SHP77 (cell line): ENCODE measurements around the gene PLEKHM3.

ENCODE experiments used
- DNase-seq, 2 experiments: peaks; one replicate each; lab custom pipeline; 2025; lab: John Stamatoyannopoulos, UW

The PLEKHM3 gene

DNA sequence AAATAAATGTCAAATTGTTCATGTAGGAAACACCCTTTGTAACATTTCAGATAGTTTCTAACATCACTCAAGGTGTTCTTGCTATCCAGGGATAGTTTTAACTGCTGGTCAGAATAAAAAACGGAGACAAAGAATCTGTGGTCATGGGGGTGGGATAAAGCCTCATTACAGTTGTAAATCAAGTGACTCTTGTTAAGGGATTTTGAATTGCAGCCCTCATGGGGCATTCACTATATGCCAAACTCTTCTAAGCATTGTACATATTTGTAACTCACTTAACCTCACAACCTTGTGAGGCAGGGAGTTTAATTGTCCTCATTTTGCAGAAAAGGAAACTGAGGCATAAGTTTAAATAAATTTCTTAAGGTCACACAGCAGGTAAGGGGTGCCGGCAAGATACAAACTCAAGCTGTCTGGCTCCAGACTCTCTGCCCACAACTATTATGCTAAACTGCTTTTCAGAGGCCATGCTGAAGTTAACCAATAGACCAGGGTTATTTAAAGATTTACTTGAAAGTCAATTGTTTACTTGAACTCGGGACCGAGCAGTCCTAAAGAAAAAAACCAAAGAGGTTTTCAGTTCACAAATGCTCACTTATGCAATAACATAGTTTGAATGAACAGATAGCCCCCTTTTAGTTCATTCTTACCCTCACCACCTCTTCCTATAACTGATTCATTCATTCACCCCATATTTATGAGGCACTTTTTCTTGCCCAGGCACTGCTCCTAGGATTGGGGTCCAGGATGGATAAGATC is 134.1 kb downstream of the PLEKHM3 start:
- no peak for DNase-seq

DNA sequence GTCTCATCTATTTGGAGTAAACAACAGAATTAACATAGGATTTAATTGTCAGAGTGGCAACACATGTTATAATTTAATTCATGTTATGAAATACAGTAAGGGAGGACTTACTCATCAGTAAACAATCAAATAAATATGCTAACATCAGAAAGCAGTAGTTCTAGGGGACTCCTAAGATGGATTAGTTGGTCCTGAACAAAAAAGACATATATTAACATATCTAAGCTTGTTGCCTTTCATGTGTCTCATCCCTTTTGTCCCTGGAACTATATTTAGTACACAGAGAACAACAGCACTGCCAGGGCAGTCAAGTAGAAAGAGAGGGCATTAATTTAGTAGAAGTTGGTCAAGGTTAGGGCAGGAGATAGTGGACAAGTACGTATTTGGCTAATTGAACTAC is 137.8 kb downstream of the PLEKHM3 start:
- DNase-seq = no peak

DNA sequence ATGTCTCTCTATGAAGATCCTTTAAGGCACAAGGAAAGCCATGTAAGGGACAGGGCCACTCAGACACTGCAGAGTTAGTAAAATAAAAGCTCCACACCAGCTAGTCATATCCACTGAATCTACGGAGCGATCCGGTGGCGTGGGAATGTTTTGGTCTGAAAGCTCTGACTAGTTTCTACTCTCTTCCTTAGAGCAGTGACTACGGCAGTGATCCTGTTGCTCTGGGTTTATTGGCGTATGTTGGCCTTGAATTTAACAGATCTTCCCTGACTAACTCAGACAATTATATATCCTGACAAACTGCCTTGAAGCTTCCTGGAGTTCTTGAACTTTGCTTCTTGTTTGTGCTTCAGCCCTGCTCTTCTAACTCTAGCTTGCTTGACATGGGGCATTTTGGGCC is 140.3 kb downstream of the PLEKHM3 start:
- DNase-seq = no peak

DNA sequence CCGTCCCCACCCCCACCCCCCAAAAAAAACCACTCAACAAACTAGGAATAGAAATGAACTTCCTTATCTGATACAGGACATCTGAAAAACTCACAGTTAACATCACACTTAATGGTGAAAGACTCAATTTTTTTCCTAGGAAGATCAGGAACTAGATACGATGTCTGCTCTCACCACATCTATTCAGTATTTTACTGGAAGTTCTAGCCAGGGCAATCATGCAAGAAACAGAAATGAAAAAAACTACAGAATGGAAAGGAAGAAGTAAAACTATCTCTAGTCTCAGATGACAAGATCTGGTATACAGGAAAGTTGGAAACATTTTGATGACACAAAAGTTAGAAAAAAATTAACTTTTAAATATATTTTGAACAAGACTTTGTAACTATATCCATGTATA is 141.2 kb downstream of the PLEKHM3 start:
- no peak for DNase-seq

DNA sequence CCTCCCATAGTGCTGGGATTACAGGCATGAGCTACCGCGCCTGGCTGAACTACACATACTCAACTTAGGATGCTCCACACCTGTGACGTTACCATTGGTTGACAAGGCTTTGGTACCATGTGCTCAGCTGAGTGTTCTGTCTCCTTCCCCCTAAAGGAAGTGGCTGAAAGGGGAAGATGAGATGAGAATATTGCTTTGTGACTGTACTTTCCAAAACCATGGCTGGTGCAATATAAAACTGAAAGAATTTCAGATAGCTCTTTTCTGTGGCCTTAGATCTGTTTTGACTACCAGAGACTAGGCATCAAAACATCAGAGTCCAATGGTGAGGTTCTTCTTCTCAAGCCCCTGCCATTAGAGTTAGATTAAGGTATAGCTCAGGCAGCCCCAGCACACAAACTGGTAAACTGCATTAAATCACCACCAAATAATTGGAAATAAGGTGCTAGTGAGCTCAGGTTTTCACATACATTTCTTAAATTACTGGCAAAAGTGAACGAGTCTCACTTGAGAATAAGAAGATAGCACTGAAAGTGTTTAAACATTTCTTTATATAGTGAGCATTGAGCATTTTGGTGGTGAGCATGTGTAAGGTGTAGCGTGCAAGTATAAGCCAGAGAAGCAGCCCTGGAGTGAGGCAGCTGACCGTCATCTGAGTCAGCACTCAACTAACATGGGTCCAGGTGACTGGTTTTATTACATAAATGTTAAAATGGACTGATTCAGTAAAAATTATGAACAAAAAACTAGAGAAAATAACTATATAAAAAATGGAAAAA is 142.1 kb downstream of the PLEKHM3 start:
- no peak for DNase-seq

DNA sequence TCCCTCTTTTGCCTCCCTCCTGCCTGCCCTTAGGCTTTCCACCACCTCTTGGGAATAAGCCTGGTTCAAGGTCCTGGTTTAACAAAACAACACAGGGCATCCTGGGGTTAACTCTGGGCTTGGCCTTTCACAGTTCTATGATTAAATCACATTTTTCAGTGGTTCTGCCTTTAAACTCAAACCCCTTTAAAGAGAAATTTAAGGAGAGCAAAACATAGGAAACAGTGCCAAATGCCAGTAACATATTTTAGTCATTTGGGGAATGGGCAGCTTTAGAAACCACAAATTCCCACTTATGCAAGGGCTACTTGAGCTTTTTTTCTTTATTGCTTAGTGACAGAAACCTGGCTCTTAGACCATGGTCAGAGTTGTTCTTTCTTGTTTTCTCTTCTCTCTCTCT is 143.4 kb downstream of the PLEKHM3 start:
- no peak for DNase-seq

DNA sequence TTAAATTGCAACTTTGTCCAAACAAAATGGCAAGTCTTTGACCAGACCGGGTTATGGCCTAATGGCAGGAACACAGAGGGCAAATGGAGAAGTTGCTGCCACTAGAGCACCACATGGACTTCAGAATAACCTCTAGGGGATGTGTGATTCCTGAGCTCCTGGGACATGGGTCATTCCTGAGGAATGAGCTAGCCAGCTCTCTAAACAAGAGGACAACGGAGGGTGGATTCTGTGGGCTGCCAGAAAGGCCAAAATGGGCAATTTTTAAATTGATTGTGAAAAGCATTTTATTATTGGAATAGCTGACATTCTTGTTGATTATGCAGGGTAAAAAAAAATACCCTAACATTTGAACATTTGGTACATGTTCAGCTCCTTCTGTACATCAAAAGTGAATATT is 145.8 kb downstream of the PLEKHM3 start:
- DNase-seq = no peak

DNA sequence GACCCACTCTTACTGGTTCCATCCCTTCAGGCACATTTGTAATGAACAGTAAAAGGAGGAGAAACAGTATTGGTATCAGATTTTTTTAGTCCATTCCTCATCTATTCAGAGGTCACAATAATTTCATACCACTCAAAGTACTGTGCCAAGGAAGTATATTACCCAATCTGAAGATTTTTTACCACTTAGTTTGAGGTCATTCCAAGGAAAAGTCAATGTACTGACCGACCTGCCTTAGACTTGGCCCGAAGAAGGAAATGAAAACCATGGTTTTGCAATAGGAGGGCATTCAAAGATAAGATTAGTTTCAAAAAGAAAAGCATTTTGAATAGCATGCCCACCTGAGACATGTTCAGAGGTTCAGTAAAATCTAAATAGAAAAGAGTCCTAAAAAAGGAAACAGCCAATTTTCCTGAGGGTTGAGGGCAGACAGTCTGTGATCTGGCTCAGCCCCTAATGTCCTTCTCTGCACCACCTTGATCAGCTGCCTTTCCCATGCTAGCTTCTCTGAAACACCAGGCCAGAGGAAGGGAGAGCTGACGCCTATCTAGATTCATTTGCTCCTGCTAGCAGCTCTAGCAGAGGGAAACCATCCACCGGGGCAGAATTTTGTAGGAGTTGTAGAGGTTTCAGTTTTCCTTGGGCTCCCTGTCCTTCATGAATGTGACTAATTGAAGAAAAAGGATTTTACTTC is 148.3 kb downstream of the PLEKHM3 start:
- DNase-seq = no peak

DNA sequence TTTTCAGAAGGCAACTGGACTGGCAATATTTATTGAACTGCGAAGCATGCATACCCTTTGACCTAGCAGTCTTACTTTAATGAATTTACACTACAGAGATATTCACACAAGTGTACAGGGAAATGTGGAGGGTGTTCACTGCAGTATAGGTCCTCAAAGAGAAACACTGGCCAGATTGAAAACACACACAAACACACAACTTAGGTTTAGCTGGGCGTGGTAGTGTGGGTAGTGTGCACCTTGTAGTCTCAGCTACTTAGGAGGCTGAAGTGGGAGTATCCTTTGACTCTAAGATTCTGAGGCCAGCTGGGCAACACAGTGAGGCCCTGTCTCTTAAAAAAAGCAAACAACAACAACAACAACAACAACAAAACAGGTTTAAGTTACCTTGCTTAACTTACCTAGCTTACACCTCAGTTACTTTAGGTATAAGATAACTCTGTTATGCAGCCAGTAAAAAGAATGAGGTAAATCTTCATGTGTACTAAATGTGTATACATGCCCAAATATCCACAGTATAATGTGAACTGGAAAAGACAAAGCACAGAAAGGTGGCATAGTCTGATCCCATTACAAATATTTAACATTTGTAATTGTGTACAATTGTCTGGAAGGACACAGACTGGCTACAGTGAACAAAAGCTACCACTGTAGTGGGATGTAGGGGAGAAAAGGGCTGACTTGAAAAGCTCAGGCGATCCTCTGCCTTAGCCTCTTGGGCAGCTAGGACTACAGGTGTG is 149.7 kb downstream of the PLEKHM3 start:
- DNase-seq = no peak

DNA sequence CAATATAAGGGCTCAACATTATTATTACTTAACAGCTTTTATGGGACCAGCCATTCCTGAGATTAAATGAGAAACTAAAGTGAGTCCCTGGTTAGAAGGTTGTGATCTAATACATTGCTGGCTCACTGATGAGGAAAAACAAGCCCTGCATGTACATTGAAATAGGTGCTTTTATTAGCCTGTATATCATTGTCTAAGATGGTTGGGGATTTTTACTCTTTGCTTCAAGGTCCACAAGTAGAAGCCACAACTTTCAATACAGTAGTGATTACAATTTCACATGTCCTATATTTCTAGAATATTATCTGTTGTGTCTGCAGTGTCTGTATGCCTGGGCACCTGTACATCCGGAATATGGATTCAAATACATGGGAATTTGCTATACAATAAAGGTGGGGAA is 151.5 kb downstream of the PLEKHM3 start:
- DNase-seq = no peak

DNA sequence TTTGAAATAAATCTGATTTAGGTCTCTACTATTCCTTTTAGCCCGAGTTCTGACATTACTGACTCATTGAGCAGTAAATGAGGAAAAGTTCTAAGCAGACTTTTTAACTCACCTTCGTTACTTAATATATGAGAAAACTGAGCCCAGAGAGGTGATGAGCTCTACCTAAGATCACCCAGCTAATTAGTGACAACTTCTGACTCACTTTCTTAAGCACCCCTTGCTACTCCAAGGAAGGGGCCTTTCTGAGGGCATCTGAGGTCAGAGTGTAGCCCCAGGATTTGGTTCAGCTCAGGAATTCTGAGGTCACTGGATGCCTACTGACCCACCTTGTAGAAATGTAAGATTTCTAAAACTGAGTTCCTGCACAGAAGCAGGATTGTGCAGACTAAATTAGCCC is 153.4 kb downstream of the PLEKHM3 start:
- no peak for DNase-seq

DNA sequence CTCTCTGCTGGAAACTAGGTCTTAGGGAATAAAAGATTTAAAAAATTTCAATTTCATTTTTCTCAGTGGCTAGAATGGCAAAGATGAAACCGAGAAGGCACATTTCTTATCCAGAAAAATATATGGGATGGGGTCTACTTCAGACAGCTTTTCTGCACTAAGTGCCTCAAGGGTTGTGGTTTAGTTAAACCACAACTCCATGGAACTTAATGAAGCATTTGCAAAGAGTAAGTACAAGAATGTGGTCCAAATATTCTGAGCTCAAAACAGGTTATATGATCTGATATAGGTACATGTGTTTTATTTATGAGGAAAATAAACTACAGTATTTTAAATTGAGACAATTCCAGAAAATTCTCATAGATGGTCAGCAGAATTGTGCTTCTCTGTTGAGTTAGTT is 153.8 kb downstream of the PLEKHM3 start:
- DNase-seq = no peak

DNA sequence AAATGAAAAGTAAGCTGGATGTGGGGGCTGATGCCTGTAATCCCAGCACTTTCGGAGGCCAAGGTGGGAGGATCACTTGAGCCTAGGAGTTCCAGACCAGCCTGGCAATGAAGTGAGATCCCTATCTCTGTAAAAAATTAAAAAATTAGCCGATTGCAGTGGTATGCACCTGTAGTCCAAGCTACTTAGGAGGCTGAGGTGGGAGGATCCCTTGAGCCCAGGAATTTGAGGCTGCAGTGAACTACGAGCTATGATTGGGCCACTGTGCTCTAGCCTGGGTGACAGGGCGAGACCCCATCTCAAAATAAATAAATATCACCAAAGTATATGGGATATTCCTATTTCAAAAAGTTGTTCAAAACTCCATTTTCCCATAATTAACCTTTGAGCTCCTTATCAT is 154.5 kb downstream of the PLEKHM3 start:
- DNase-seq = no peak

DNA sequence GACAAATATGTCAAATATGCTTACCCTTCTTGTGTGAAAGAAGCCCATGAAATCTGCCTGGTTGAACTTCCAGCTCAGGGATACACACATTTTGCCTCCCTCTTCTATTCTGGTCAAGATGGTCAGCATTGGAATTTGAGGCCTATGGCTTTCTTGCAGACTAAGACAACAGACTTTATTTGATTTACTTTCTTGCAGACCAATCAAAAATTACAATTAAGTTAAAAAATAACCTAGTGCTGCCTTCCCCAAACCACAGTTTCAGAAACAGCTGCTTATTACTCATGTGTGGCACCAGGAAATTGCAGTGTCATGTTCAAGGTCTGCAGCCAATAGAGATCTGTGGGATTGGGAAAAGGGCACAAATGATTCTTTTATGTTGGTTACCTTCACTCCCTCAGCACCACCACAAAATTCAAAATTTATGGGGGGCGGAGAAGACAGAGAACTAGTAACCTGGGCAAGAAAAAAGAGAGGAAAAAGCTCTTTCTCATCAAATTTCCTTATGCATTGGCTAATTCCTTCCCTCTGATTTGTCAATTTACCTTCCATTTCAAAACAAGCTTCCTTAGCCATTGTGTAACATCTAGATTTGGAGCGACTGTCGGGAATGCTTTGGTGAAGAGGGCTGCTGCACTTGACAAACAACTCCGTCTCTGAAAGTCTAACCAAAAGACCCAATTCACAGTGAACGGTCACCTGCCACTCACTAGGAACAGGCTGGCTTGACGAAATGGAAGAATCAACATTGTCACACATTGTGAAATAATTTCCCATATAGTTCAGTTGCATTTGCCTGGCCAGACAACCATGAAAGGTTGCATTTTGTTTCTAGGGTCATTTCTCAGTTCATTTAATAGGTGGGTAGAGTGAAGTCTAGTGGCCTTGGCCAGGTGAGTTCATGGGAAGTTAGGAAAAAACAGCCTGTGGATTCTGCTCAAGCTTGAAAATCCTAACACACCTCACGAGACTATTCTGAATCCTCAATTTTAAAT is 155.2 kb downstream of the PLEKHM3 start:
- peak in 1 of 2 experiments; percentile 0 for DNase-seq

DNA sequence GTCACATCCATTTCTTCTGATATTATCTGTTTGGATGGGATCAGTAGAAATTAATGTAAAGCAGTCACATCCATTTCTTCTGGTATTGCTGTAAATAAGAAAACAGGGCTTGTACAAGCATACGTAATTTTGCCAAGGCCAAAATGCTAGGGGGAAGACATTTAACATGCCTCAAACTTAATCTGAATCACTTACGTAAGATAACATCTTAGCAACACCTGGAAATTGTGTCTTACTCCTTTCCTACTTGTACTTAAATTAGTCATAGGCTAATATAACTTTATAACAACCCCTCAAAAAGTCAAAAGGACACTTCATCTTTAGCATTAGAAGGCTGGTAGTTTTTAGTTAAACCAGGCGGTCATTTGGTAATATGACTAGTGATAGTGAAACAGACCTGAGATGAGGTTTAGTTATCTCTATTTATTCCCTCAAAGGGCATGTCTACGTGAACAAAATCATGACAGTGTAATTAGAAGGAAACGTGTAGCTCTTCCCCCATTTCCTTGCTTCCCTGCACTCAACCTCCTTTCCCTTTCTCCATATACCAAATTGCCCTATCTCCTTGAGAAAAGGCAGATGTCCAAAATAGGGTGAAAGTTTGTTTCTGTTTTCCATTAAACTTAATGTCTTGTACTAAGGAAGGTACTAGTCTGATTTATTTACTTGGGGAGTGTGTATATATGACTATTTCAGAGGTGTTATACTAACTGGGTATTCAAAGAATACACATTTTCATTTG is 156.3 kb downstream of the PLEKHM3 start:
- DNase-seq = no peak

DNA sequence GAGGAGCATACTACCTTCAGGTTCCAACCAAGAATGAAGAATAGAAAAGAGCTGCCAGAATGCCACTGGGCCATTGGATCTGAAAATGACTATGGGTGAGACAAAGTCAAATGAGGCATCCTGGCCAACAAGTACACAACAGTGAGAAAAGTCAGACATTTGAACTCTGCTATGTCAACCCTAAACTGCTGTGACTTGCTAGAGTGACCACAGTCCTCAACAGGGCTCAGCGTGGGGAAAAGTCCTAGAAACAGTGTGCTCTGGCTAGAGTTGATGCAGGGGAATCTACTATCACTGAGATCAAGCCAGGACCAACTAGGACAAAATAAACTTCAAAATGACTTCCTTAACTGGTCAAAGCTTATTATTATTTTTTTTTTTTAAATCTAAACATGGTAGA is 157.4 kb downstream of the PLEKHM3 start:
- DNase-seq = no peak

DNA sequence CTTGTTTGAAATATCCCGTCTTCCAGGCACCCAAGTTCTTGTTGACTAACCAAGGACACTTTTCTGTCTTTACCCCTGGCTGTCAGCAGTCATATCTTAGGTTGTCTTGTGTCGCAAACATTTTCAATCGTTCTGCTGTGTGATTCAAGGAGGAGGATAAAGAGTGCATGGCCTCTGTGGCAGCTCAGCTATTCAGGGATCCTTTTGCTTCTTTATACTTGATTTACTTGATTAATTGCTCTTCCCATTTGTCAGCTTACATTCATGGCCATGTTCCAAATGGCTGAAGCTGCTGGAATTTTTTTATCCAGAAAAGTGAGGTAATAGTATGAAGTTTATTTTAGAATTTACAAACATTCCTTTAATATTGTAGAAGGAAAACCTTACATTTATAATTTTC is 158.3 kb downstream of the PLEKHM3 start:
- DNase-seq = no peak

DNA sequence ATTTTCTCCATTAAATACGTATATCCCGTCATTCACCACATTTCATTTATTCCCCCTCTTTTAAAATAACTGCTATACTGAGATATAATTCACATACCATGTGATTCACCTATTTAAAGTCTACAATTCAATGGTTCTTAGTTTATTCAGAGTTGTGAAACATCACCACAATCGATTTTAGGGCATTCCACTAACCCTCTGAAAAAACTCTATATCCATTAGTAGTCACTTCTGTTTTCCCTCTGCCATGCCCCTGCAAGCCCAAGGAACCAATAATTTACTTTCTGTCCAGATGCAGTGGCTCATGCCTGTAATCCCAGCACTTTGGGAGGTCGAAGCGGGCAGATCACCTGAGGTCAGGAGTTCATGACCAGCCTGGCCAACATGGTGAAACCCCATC is 160.1 kb downstream of the PLEKHM3 start:
- no peak for DNase-seq

DNA sequence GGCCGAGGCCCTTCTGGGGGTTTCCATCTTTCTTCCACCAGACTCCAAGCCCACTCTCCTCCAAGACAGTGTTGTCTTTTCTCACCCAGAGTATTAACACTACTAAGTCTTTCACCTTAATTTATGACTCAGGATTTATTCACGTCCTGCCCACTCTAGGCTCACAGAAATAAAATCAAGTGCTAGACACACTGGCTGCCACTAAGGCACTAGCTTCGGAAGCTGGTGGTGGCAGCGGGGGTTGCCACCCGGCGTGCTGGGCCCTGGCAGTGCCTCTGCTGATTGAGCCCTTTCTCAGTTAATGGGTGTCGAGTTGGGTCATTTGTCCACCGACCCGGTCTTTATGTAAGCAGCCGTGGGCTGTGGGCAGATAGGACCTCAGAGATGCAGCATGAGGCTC is 162.0 kb downstream of the PLEKHM3 start:
- DNase-seq = no peak

DNA sequence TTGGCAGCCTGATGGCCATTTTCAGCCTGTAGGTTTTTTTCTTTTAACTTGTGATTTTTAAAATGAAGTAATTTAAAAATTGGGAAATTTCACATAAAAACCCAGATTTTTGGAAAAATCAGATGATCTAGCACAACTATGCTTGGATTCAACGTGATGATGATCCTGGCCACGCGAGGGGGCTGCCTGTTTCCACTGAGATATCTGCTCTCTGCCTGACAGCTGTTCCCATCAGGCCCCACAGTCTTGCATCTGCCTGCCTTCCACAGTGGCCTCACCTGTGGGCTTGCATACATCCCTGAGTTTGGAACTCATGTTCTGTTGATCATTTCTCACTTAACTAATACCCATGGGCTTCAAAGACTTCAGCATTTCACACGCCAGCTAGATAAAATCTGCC is 163.5 kb downstream of the PLEKHM3 start:
- DNase-seq = no peak
